NCI-H2081 (cell line): ENCODE measurements around the gene CHTF18.

Experiments used
- DNase-seq, 2 experiments: peaks; one replicate each; lab custom pipeline; 2025; lab: John Stamatoyannopoulos, UW

Gene CHTF18

GRCh38 chr16:760545-761343, 27.7 kb upstream of the CHTF18 start, which contains the start of gene MSLN:
Gene MSLN, plus strand, starts transcription at chr16:760734. Its CDS starts 1,947 bp downstream, at chr16:762681.
- no peak for DNase-seq

- DNase-seq: no peak
Measured at GRCh38 chr16:761625-762513, 26.6 kb upstream of the CHTF18 start.

- no peak for DNase-seq
Measured at GRCh38 chr16:762595-763268, 25.7 kb upstream of the CHTF18 start.

- DNase-seq: no peak
Measured at GRCh38 chr16:763369-764183, 24.8 kb upstream of the CHTF18 start.

- DNase-seq: no peak
Measured at GRCh38 chr16:764184-764750, 24.2 kb upstream of the CHTF18 start.

GRCh38 chr16:764848-765487, 23.5 kb upstream of the CHTF18 start:
- no peak for DNase-seq

- no peak for DNase-seq
Measured at GRCh38 chr16:765488-765865, 22.9 kb upstream of the CHTF18 start.

- no peak for DNase-seq
Measured at GRCh38 chr16:766008-766819, 22.2 kb upstream of the CHTF18 start.

GRCh38 chr16:766820-767640, 21.4 kb upstream of the CHTF18 start:
- no peak for DNase-seq

GRCh38 chr16:767743-768235, 20.6 kb upstream of the CHTF18 start:
- no peak for DNase-seq

- no peak for DNase-seq
Measured at GRCh38 chr16:768428-768827, 20.0 kb upstream of the CHTF18 start.

GRCh38 chr16:769184-769784, 19.1 kb upstream of the CHTF18 start:
- DNase-seq: no peak

GRCh38 chr16:769934-770333, 18.5 kb upstream of the CHTF18 start:
- no peak for DNase-seq

- no peak for DNase-seq
Measured at GRCh38 chr16:770411-770810, 18.0 kb upstream of the CHTF18 start.

- no peak for DNase-seq
Measured at GRCh38 chr16:772959-773358, 15.5 kb upstream of the CHTF18 start.

GRCh38 chr16:774086-775001, 14.1 kb upstream of the CHTF18 start:
- no peak for DNase-seq

GRCh38 chr16:775236-775796, 13.1 kb upstream of the CHTF18 start:
- DNase-seq: no peak
